GM12891 (cell line): ENCODE results near the gene CYP2J2.
"Not testable (repeated sequence)": the region's sequence is repeated elsewhere in the genome, so short reads cannot be mapped to it uniquely, and the experiment has no call there.

Source experiments
- DNase-seq: peaks from one replicate; pipeline ENCODE4 v3.0.0; 2011; ENCODE audit warnings: low spot score; ENCODE audit not compliant: insufficient read length
- FAIRE-seq: peaks from 2 replicates; lab custom pipeline; 2011; peaks lifted over from hg19 to GRCh38; lab: Jason Lieb, UNC
- PAX5 ChIP-seq: IDR thresholded peaks from 2 replicates; pipeline ENCODE4 v1.6.1; 2011; ENCODE audit warnings: low read length, moderate library complexity, mild to moderate bottlenecking; ENCODE audit not compliant: insufficient read depth, severe bottlenecking
- POLR2A ChIP-seq: IDR thresholded peaks from 2 replicates; pipeline ENCODE4 v1.6.1; 2011; ENCODE audit warnings: low read depth, low read length, control low read depth
- POLR2AphosphoS5 ChIP-seq: IDR thresholded peaks from 2 replicates; pipeline ENCODE4 v1.6.1; 2011; ENCODE audit warnings: low read depth, low read length, control low read depth
- POU2F2 ChIP-seq: IDR thresholded peaks from 2 replicates; pipeline ENCODE4 v1.6.1; 2011; ENCODE audit warnings: low read depth, mild to moderate bottlenecking, control low read depth, low read length, moderate library complexity
- SPI1 ChIP-seq: IDR thresholded peaks from 2 replicates; pipeline ENCODE4 v1.6.1; 2011; ENCODE audit warnings: low read depth, low read length, control low read depth
- TAF1 ChIP-seq: IDR thresholded peaks from 2 replicates; pipeline ENCODE4 v1.6.1; 2011; ENCODE audit warnings: low read depth, low read length, control low read depth

Gene CYP2J2

GRCh38 chr1:59919746-59920145 lies 6.8 kb downstream of the CYP2J2 start:
- no peak for DNase-seq
- no peak for FAIRE-seq
- TF ChIP-seq POLR2A (no peak), TAF1 (no peak), SPI1 (no peak), POU2F2 (no peak), POLR2AphosphoS5 (no peak), PAX5 (no peak)

DNA sequence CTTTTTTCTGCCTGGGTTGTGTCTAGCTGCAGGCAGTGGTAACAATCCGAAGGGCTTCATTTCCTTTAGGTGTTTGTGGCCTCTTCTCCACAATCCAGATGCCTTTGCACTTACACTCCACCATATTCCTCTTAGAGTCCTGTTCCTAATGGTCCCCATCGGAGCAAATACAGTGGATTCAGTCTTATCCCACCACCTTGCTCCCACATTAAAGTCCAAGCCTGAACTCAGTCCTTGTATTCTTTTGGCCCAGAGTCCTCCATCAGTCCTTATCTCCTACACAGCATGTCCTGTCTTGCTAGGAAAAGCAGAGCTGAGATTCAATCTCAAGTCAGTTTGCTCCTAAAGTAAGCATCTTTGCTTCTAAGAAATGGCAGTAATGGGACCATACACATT lies 8.8 kb downstream of the CYP2J2 start:
- no peak for FAIRE-seq
- DNase-seq, result no peak
- TF ChIP-seq POLR2A (no peak), POLR2AphosphoS5 (no peak), SPI1 (no peak), POU2F2 (no peak), TAF1 (no peak), PAX5 (no peak)

DNA sequence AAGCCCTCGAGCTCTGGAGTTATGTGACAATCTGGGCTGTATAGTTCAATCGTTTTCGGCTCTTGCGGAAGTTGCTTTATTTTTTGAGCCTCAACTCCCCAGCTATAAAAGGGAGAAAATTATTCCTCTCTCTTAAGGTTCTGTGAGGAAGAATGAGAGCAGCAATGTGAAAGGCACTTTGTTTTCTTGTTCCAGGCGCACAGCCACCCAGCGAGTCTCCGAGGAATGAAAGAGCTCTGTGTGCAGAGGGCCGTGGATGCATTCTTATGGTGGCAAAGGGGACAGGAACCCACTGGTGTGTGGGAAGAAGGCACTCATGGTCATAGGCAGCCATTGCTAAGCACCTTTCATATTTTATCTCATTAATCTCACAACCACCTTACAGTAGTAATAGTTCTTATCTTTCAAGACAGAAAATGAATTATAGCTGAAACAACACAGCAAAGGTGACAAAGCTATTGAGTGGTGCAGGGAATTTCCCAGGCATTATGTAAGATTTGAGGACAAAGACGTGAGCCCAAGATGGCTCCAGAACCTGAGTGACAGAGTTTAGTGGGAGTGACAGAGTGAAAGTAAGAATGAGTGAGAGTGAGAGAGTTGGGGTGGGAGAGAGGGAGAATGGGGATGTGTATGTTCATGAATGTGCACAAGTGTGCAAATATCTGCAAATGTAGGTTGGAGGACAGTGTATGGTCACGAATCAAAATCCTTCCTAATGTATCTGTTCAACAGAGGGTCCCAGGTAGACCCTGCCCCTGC lies 9.4 kb downstream of the CYP2J2 start:
- DNase-seq (no peak), FAIRE-seq (no peak)
- TF ChIP-seq TAF1 (no peak), SPI1 (no peak), POLR2AphosphoS5 (no peak), POLR2A (no peak), PAX5 (no peak), POU2F2 (no peak)

DNA sequence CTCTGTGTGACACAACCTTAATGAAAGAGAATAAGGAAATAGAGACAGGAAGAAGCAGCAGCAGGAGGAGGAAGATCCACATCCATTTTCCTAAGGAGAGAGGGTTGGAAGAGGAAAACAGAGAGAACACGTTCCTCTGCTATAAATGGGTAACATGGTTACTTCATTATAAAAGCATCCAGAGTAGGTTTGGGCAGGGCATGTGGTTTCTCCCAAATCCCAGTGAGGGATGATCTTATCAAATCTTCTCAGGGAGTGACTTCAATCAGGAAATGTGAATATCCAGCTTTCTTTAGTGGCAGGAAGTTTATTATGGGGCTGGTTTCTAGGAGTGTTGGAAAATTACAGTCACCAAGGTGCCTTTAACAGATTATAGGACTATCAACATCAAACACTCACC lies 11.1 kb downstream of the CYP2J2 start:
- TF ChIP-seq SPI1 (no peak), PAX5 (no peak), POLR2A (no peak), TAF1 (no peak), POLR2AphosphoS5 (no peak), POU2F2 (no peak)
- FAIRE-seq (no peak), DNase-seq (no peak)

DNA sequence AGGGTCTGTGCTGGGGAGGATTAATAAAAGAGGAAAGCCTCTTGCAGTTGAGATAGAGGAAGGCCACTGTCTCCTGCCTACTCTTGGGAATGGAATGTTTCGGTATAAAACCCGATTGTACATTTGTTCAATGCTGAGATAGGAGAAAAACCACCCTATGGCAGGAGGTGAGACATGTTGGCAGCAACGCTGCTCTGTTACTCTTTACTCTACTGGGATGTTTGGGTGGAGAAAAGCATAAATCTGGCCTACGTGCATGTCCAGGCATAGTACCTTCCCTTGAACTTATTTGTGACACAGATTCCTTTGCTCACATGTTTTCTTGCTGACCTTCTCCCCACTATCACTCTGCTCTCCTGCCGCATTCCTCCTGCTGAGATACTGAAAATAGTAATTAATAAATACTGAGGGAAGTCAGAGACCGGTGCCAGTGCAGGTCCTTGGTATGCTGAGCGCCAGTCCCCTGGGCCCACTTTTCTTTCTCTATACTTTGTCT lies 11.7 kb downstream of the CYP2J2 start:
- not testable (repeated sequence) for FAIRE-seq, DNase-seq

GRCh38 chr1:59908682-59909081 lies 17.9 kb downstream of the CYP2J2 start:
- DNase-seq (no peak), FAIRE-seq (peak; percentile 28)
- no peak for TF ChIP-seq POLR2A
- TF ChIP-seq SPI1, result no peak
- no peak for TF ChIP-seq PAX5
- no peak for TF ChIP-seq TAF1
- no peak for TF ChIP-seq POU2F2

DNA sequence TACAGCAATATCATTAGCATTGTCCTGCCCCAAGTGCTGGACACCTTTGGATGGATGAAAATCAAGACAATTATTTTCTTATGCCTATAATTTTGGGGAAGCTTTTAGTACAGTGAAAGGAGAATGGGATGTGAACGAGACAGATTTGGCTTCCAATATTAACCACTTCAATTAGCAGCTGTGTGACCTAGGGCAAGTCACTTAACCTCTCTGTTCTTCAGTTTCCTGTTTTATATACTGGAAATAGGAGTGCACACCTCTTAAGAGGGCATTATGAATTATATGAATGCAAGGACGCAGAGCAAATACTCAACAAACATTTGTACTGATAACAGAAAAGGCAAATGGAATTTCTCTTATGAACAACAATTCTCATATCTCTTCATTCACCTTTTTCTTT lies 18.5 kb downstream of the CYP2J2 start:
- no peak for TF ChIP-seq SPI1
- TF ChIP-seq POU2F2, result no peak
- no peak for TF ChIP-seq TAF1
- no peak for TF ChIP-seq PAX5
- TF ChIP-seq POLR2AphosphoS5, result no peak
- TF ChIP-seq POLR2A, result no peak
- DNase-seq (no peak), FAIRE-seq (no peak)

DNA sequence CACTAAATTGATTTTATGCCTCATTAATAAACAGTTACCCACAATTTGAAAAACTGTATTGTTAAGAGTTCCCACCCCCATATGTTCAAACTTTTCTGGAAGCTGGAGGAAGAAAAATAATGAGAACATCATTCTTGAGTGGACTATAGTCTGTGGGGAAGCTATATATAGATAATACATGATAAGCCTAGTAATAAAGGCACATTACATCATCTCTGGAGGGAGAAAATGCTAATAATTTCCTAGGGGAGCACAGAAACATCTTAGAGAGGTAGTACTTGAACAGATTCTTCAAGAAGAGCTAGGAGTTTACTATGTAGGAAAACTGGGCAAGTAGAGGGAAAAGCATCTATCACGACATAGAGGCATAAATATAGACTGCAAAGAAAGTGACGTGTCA lies 19.6 kb downstream of the CYP2J2 start:
- FAIRE-seq (no peak), DNase-seq (no peak)
- TF ChIP-seq POLR2AphosphoS5 (no peak), POLR2A (no peak), TAF1 (no peak), POU2F2 (no peak), PAX5 (no peak), SPI1 (no peak)

- FAIRE-seq (no peak), DNase-seq (no peak)
- TF ChIP-seq SPI1 (0 out of 2 replicates have a peak, but pooled peaks have one; percentile 14), TAF1 (no peak)
These were observed 23.3 kb downstream of the CYP2J2 start for GRCh38 chr1:59903141-59903754.

DNA sequence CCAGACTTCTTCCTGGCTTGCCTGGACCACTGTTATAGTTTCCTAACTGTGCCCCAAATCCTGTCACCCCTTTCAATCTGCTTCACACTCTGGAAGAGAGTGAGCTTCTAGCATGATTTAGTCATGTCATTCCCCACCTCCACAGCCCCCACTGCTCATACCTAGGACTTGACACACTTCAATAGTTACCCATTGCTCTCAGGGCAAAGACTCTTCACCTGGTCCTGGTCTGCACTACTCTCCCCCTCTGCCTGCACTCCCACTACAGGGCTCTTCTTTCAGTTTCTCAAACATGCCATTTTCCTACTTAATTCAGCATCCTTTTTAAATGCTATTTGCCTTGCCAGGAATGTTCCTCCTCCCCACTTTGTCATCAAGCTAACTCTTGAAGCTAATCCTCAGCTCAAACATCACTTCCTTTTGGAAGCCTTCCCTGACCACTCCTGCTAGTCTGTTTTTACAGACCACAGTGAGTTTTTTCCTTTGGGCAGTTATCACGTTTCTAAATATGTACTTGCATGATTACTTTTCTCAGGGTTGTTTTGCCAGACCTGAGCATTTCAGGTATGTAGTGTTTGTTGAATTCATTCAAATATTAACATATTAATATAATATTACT lies 24.7 kb downstream of the CYP2J2 start:
- TF ChIP-seq SPI1 (no peak), PAX5 (no peak), POLR2AphosphoS5 (no peak), POLR2A (no peak), TAF1 (no peak), POU2F2 (no peak)
- DNase-seq, result no peak
- no peak for FAIRE-seq
